Measurements from ENCODE around the gene SNCB.

The SNCB gene

GRCh38 chr5:176577312-176578176, 52.8 kb downstream of the SNCB start:
- no peak overlapping the region for H3K4me3 ChIP-seq (ENCODE audit: insufficient read depth, low read depth, low read length, poor library complexity, severe bottlenecking)
- H3K9me3 ChIP-seq (ENCODE audit: control insufficient read depth, low read length): no peaks in the 10 kb centered on the region
- H3K27me3 ChIP-seq (replicated peaks; ENCODE audit: control insufficient read depth, insufficient read depth, low read length, poor library complexity, severe bottlenecking): no peaks in the 10 kb centered on the region
- no peak for DNase-seq
- H3K27ac ChIP-seq (ENCODE audit: insufficient read depth, low read length, poor library complexity, severe bottlenecking): no peak overlapping the region
- peaks cover 6% of the 10 kb centered on the region for H3K4me1 ChIP-seq (ENCODE audit: control insufficient read depth, insufficient read depth, low read length, poor library complexity, severe bottlenecking)
- no peaks in the 10 kb centered on the region for H3K36me3 ChIP-seq (ENCODE audit: control insufficient read depth, insufficient read depth, low read length)

GRCh38 chr5:176575488-176576422, 54.6 kb downstream of the SNCB start:
- no peak for DNase-seq
- no peak overlapping the region for H3K27ac ChIP-seq (ENCODE audit: insufficient read depth, low read length, poor library complexity, severe bottlenecking)
- peaks cover 6% of the 10 kb centered on the region for H3K4me1 ChIP-seq (ENCODE audit: control insufficient read depth, insufficient read depth, low read length, poor library complexity, severe bottlenecking)
- no peaks in the 10 kb centered on the region for H3K27me3 ChIP-seq (replicated peaks; ENCODE audit: control insufficient read depth, insufficient read depth, low read length, poor library complexity, severe bottlenecking)
- H3K4me3 ChIP-seq (ENCODE audit: insufficient read depth, low read depth, low read length, poor library complexity, severe bottlenecking): no peak overlapping the region
- no peaks in the 10 kb centered on the region for H3K9me3 ChIP-seq (ENCODE audit: control insufficient read depth, low read length)
- no peaks in the 10 kb centered on the region for H3K36me3 ChIP-seq (ENCODE audit: control insufficient read depth, insufficient read depth, low read length)

- H3K4me1 ChIP-seq (ENCODE audit: control insufficient read depth, insufficient read depth, low read length, poor library complexity, severe bottlenecking): peaks cover 6% of the 10 kb centered on the region
- H3K36me3 ChIP-seq (ENCODE audit: control insufficient read depth, insufficient read depth, low read length): no peaks in the 10 kb centered on the region
- no peak overlapping the region for H3K27ac ChIP-seq (ENCODE audit: insufficient read depth, low read length, poor library complexity, severe bottlenecking)
- no peak overlapping the region for H3K4me3 ChIP-seq (ENCODE audit: insufficient read depth, low read depth, low read length, poor library complexity, severe bottlenecking)
- H3K9me3 ChIP-seq (ENCODE audit: control insufficient read depth, low read length): no peaks in the 10 kb centered on the region
- DNase-seq: no peak
- no peaks in the 10 kb centered on the region for H3K27me3 ChIP-seq (replicated peaks; ENCODE audit: control insufficient read depth, insufficient read depth, low read length, poor library complexity, severe bottlenecking)
These were observed 55.3 kb downstream of the SNCB start for GRCh38 chr5:176575066-176575465.

GRCh38 chr5:176574297-176574591, 56.1 kb downstream of the SNCB start:
- Histone ChIP-seq H3K4me1 (ENCODE audit: control insufficient read depth, insufficient read depth, low read length, poor library complexity, severe bottlenecking) (peaks cover 6% of the 10 kb centered on the region), H3K27ac (ENCODE audit: insufficient read depth, low read length, poor library complexity, severe bottlenecking) (no peak overlapping the region), H3K36me3 (ENCODE audit: control insufficient read depth, insufficient read depth, low read length) (no peaks in the 10 kb centered on the region), H3K4me3 (ENCODE audit: insufficient read depth, low read depth, low read length, poor library complexity, severe bottlenecking) (no peak overlapping the region), H3K9me3 (ENCODE audit: control insufficient read depth, low read length) (no peaks in the 10 kb centered on the region), H3K27me3 (replicated peaks; ENCODE audit: control insufficient read depth, insufficient read depth, low read length, poor library complexity, severe bottlenecking) (no peaks in the 10 kb centered on the region)
- DNase-seq: no peak

- DNase-seq: peak; percentile 47 to 64 (median 57)
- no peak overlapping the region for H3K4me3 ChIP-seq (ENCODE audit: insufficient read depth, low read depth, low read length, poor library complexity, severe bottlenecking)
- H3K9me3 ChIP-seq (ENCODE audit: control insufficient read depth, low read length): no peaks in the 10 kb centered on the region
- no peaks in the 10 kb centered on the region for H3K36me3 ChIP-seq (ENCODE audit: control insufficient read depth, insufficient read depth, low read length)
- H3K27me3 ChIP-seq (replicated peaks; ENCODE audit: control insufficient read depth, insufficient read depth, low read length, poor library complexity, severe bottlenecking): no peaks in the 10 kb centered on the region
- H3K27ac ChIP-seq (ENCODE audit: insufficient read depth, low read length, poor library complexity, severe bottlenecking): no peak overlapping the region
- peaks cover 6% of the 10 kb centered on the region for H3K4me1 ChIP-seq (ENCODE audit: control insufficient read depth, insufficient read depth, low read length, poor library complexity, severe bottlenecking)
These were observed 56.6 kb downstream of the SNCB start for GRCh38 chr5:176573564-176574296.
